OCI-LY1 (cell line): ENCODE results near the gene OTOG.

Source experiments
- H2AFZ ChIP-seq: fragments of 200-600 bp; sonication (generic), shearing (Covaris generic); 2 replicates; pipeline ENCODE4 v1.6.0; 2014; ENCODE audit warnings: antibody characterized with exemption, mild to moderate bottlenecking, low read length
- H3F3A ChIP-seq: fragments of 200-600 bp; sonication (generic), shearing (Covaris generic); 2 replicates; pipeline ENCODE4 v1.6.0; 2014; ENCODE audit warnings: mild to moderate bottlenecking, antibody characterized with exemption, low read length, moderate library complexity; ENCODE audit not compliant: insufficient read depth
- H3K27ac ChIP-seq: fragments of 200-600 bp; sonication (generic); 2 replicates; pipeline ENCODE4 v1.5.1; 2014; ENCODE audit warnings: low read length, mixed run types, mild to moderate bottlenecking, low read depth; ENCODE audit not compliant: poor library complexity, severe bottlenecking
- H3K27me3 ChIP-seq: fragments of 200-600 bp; sonication (generic); 2 replicates; pipeline ENCODE4 v1.6.0; 2014; ENCODE audit warnings: antibody characterized with exemption, mild to moderate bottlenecking, low read length, moderate library complexity; ENCODE audit not compliant: insufficient read depth
- H3K36me3 ChIP-seq: fragments of 200-600 bp; sonication (generic); 2 replicates; pipeline ENCODE4 v1.6.1; 2014; ENCODE audit warnings: mild to moderate bottlenecking, antibody characterized with exemption, low read length, moderate library complexity, mixed read lengths; ENCODE audit not compliant: insufficient read depth
- H3K4me1 ChIP-seq: fragments of 200-600 bp; sonication (generic); 2 replicates; pipeline ENCODE4 v1.5.1; 2014; ENCODE audit warnings: mild to moderate bottlenecking, low read length, moderate library complexity; ENCODE audit not compliant: insufficient read depth, severe bottlenecking
- H3K4me2 ChIP-seq: fragments of 200-600 bp; sonication (generic), shearing (Covaris generic); 2 replicates; pipeline ENCODE4 v1.6.1; 2014; ENCODE audit warnings: low read length
- H3K4me3 ChIP-seq: fragments of 200-600 bp; sonication (generic); 2 replicates; pipeline ENCODE4 v1.5.1; 2014; ENCODE audit warnings: low read length, low read depth, mild to moderate bottlenecking, mixed read lengths; ENCODE audit not compliant: poor library complexity, severe bottlenecking
- H3K79me2 ChIP-seq: fragments of 200-600 bp; shearing (Covaris generic); 2 replicates; pipeline ENCODE4 v1.6.1; 2016; ENCODE audit warnings: mixed run types, low read length, mixed read lengths; ENCODE audit not compliant: insufficient read depth
- H3K9ac ChIP-seq: fragments of 200-600 bp; sonication (generic), shearing (Covaris generic); 2 replicates; pipeline ENCODE4 v1.6.1; 2014; ENCODE audit warnings: mild to moderate bottlenecking, low read length, mixed read lengths
- H3K9me2 ChIP-seq: fragments of 200-600 bp; sonication (generic), shearing (Covaris generic); 2 replicates; pipeline ENCODE4 v1.6.1; 2014; ENCODE audit warnings: low read depth, mild to moderate bottlenecking, low read length, mixed read lengths
- H3K9me3 ChIP-seq: fragments of 200-600 bp; shearing (Covaris generic); 2 replicates; pipeline ENCODE4 v1.6.1; 2014; ENCODE audit warnings: low read length, mixed read lengths
- H4K20me1 ChIP-seq: fragments of 200-600 bp; sonication (generic), shearing (Covaris generic); 2 replicates; pipeline ENCODE4 v1.6.0; 2016; ENCODE audit warnings: mild to moderate bottlenecking, low read length; ENCODE audit not compliant: insufficient read depth
- EZH2 ChIP-seq: fragments of 200-600 bp; sonication (generic), shearing (Covaris generic); IDR thresholded peaks from 2 replicates; pipeline ENCODE4 v1.8.0; 2017; ENCODE audit warnings: borderline replicate concordance, mixed run types, mild to moderate bottlenecking, antibody characterized with exemption, low read length, moderate library complexity, mixed read lengths
- TF ChIP-seq, protein P1 (sequence below): fragments of 200-600 bp; sonication (generic), shearing (Covaris generic); IDR thresholded peaks from 2 replicates; pipeline ENCODE4 v1.5.1; 2017; ENCODE audit warnings: mild to moderate bottlenecking, antibody characterized with exemption, low read length, moderate library complexity, mixed read lengths

OTOG gene

DNA sequence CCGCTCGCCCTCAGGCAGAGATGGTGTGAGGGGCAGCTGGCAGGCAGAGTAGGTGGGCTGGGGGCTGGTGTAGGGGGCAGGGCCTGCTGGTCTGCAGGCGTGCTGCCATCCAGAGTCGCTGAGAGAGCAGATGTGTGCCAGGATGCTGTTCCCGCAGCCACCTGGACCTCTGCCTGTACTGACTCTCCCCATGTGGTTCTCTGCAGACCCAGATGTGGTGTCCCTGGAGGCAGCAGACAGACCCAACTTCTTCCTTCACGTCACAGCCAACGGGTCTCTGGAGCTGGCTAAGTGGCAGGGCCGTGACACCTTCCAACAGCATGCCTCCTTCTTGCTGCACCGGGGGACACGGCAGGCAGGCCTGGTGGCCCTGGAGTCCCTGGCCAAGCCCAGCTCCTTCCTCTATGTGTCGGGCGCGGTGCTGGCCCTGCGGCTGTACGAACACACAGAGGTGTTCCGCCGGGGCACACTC is 58.6 kb downstream of the OTOG start:
- Histone ChIP-seq H3K79me2 (no peaks in the 10 kb centered on the region), H3F3A (no peaks in the 10 kb centered on the region), H3K4me3 (no peak overlapping the region), H3K4me2 (no peak overlapping the region), H3K9ac (no peak overlapping the region), H3K4me1 (no peaks in the 10 kb centered on the region), H4K20me1 (no peaks in the 10 kb centered on the region), H2AFZ (no peak overlapping the region), H3K36me3 (no peaks in the 10 kb centered on the region), H3K27me3 (no peaks in the 10 kb centered on the region), H3K9me2 (no peaks in the 10 kb centered on the region), H3K27ac (no peak overlapping the region), H3K9me3 (no peaks in the 10 kb centered on the region)
- TF ChIP-seq EZH2 = no peak
- TF ChIP-seq, protein P1, sequence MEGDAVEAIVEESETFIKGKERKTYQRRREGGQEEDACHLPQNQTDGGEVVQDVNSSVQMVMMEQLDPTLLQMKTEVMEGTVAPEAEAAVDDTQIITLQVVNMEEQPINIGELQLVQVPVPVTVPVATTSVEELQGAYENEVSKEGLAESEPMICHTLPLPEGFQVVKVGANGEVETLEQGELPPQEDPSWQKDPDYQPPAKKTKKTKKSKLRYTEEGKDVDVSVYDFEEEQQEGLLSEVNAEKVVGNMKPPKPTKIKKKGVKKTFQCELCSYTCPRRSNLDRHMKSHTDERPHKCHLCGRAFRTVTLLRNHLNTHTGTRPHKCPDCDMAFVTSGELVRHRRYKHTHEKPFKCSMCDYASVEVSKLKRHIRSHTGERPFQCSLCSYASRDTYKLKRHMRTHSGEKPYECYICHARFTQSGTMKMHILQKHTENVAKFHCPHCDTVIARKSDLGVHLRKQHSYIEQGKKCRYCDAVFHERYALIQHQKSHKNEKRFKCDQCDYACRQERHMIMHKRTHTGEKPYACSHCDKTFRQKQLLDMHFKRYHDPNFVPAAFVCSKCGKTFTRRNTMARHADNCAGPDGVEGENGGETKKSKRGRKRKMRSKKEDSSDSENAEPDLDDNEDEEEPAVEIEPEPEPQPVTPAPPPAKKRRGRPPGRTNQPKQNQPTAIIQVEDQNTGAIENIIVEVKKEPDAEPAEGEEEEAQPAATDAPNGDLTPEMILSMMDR = no peak

DNA sequence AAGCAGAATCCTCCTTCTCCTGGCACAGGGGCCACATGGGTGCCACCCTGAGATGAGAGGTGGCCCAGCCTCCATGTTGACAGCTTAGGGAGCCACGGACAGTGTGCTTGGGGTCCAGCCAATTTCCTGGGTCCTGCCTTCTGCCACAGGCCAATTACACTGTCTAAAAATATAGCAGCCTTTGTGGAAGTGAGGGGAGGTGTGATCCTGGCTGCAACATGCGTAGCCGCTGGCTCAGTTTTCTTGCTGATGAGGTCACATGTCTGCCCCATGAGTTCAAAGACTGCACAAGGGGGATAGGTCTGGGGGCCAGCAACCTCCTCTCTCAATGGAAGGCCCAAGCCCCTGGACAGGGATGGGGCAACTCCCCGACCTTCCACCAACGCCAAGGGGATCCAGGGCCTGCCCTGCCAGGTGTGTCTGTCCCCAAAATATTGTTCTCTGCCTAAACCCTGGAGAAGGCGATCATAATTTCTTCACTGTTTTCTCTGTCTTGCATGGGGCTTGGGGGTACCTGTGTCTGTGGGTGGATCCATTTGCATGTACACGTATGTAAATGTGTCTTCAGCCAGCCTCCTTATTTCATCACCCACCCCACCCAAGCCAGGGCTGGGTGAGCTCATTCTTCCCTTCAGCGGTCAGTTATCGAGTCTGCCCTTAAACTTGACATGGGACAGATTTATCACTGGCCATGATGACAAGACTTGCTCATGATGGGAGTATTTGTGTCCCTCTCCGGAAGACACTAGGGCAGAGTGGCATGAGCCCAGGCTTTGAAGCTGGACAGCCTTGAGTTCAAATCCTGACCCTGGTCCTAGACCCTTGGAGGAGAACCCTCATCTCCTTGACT is 59.4 kb downstream of the OTOG start:
- TF ChIP-seq, protein P1 = no peak
- TF ChIP-seq EZH2 = no peak

DNA sequence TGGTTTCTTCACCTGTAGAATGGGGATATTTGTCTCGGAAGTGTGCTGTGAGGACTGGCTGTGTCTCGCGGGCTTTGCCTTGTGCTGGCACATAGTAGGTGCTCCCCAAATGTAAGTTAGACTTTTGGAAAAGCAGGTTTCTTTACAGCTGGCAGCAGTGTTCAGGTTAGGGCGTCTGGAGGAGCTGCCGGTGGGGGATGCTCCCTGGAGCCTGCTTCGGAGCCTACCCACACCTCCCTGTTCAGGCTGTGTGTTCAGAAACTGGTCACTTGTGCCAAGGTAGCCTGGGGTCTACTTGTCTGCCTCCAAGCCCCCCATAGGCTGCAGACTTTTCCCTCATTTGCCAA is 60.0 kb downstream of the OTOG start:
- Histone ChIP-seq H3K79me2 (no peaks in the 10 kb centered on the region), H3F3A (no peaks in the 10 kb centered on the region), H3K36me3 (no peaks in the 10 kb centered on the region), H2AFZ (no peak overlapping the region), H3K4me3 (no peak overlapping the region), H3K4me1 (no peaks in the 10 kb centered on the region), H3K27me3 (no peaks in the 10 kb centered on the region), H3K9me3 (no peaks in the 10 kb centered on the region), H3K4me2 (no peak overlapping the region), H4K20me1 (no peaks in the 10 kb centered on the region), H3K9ac (no peak overlapping the region), H3K27ac (no peak overlapping the region), H3K9me2 (no peaks in the 10 kb centered on the region)
- no peak for TF ChIP-seq EZH2
- TF ChIP-seq, protein P1 = no peak

More for the DNA sequence above, 59.4 kb downstream of the OTOG start:
- no peak overlapping the region for H3K9ac ChIP-seq
- H3F3A ChIP-seq = no peaks in the 10 kb centered on the region
- H3K79me2 ChIP-seq = no peaks in the 10 kb centered on the region
- no peaks in the 10 kb centered on the region for H3K4me1 ChIP-seq
- no peak overlapping the region for H2AFZ ChIP-seq
- no peaks in the 10 kb centered on the region for H3K27me3 ChIP-seq
- no peaks in the 10 kb centered on the region for H3K9me2 ChIP-seq
- no peak overlapping the region for H3K4me3 ChIP-seq
- no peaks in the 10 kb centered on the region for H4K20me1 ChIP-seq
- no peak overlapping the region for H3K27ac ChIP-seq
- H3K36me3 ChIP-seq = no peaks in the 10 kb centered on the region
- no peaks in the 10 kb centered on the region for H3K9me3 ChIP-seq
- H3K4me2 ChIP-seq = no peak overlapping the region
